Brain microvascular endothelial cell (primary cell): ENCODE data around the gene LRRC46.

Experiments used
- DNase-seq: peaks from one replicate; pipeline ENCODE4 v3.0.0-alpha.2; 2020
- H3K27ac ChIP-seq: fragments of 250-450 bp; sonication (Bioruptor Pico); 2 replicates; pipeline ENCODE4 v1.5.1; 2020; ENCODE audit warnings: mild to moderate bottlenecking, moderate library complexity
- H3K27me3 ChIP-seq: fragments of 250-450 bp; sonication (Bioruptor Pico); replicated peaks from 2 replicates; pipeline ENCODE4 v1.5.1; 2020; ENCODE audit warnings: mild to moderate bottlenecking
- H3K36me3 ChIP-seq: fragments of 250-450 bp; sonication (Bioruptor Pico); replicated peaks from 2 replicates; pipeline ENCODE4 v1.5.1; 2020; ENCODE audit warnings: mild to moderate bottlenecking
- H3K4me3 ChIP-seq: 2 replicates; pipeline ENCODE4 v1.5.1; 2011; ENCODE audit warnings: low read depth, mild to moderate bottlenecking, control low read depth, low read length, moderate library complexity
- in situ Hi-C: cut with HindIII; loops from 2 replicates; pipeline ENCODE4 v1.10.0; 2017; ENCODE audit warnings: low sequenced_read_pairs, low pct_ligation_motif_present
- TF ChIP-seq, protein P1 (sequence below): IDR thresholded peaks from 2 replicates; pipeline ENCODE4 v1.5.1; 2011; ENCODE audit warnings: low read depth, mild to moderate bottlenecking, moderate library complexity, low read length, control low read depth, inconsistent platforms; ENCODE audit errors: missing control alignments

The LRRC46 gene

GRCh38 chr17:47853616-47854015 lies 22.1 kb downstream of the LRRC46 start:
- H3K36me3 ChIP-seq = no peaks in the 10 kb centered on the region
- TF ChIP-seq, protein P1, sequence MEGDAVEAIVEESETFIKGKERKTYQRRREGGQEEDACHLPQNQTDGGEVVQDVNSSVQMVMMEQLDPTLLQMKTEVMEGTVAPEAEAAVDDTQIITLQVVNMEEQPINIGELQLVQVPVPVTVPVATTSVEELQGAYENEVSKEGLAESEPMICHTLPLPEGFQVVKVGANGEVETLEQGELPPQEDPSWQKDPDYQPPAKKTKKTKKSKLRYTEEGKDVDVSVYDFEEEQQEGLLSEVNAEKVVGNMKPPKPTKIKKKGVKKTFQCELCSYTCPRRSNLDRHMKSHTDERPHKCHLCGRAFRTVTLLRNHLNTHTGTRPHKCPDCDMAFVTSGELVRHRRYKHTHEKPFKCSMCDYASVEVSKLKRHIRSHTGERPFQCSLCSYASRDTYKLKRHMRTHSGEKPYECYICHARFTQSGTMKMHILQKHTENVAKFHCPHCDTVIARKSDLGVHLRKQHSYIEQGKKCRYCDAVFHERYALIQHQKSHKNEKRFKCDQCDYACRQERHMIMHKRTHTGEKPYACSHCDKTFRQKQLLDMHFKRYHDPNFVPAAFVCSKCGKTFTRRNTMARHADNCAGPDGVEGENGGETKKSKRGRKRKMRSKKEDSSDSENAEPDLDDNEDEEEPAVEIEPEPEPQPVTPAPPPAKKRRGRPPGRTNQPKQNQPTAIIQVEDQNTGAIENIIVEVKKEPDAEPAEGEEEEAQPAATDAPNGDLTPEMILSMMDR = no peak
- no peak overlapping the region for H3K4me3 ChIP-seq
- H3K27me3 ChIP-seq = peaks cover 59% of the 10 kb centered on the region
- no peak for DNase-seq
- no peak overlapping the region for H3K27ac ChIP-seq
- in situ Hi-C loops = no loop called here

DNA sequence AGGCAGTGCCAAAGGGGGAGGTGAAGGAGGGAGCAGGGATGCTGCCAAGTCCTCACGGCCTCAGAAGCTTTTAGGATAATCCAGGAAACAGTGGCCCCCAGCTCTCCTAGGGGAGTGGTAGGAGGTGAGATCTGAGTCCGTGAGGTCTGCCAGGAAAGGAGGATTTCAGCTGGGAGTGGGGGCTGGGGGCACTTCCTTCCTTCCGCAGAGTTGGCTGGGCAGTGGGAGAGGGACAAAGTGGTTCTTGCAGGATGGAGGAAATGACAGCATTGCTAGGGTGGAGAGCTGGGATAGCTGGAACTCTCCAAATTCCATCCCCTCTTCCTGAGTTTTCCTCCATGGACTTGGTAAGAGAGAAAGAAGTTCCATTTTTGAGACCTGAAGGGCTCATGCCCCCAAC lies 24.3 kb downstream of the LRRC46 start:
- peaks cover 37% of the 10 kb centered on the region for H3K27me3 ChIP-seq

DNA sequence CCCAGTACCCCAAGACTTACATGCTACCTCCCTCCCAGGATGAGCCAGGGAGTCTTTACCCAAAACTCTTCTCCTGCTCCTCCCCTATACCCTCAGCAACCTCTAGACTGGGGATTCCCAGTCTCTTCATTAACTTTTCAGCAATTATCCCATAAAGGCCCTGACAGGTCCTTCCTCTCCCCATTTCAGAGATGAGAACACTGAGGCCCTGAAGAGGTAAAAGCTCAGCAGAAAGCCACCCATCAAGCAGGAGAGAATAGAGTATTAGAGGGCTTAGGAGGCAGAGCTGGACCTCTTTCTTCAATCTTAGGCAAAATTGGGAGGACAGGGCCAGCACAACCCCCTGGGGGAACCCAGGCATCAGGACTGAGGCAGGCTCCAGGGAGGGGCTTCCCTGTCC lies 25.4 kb downstream of the LRRC46 start:
- in situ Hi-C loops = no loop called here
- no peak for DNase-seq
- H3K36me3 ChIP-seq = no peaks in the 10 kb centered on the region
- H3K27me3 ChIP-seq = peaks cover 30% of the 10 kb centered on the region
- TF ChIP-seq, protein P1 = no peak
- no peak overlapping the region for H3K27ac ChIP-seq
- no peak overlapping the region for H3K4me3 ChIP-seq

More for the DNA sequence above, 24.3 kb downstream of the LRRC46 start:
- DNase-seq = no peak
- H3K4me3 ChIP-seq = no peak overlapping the region
- H3K27ac ChIP-seq = no peak overlapping the region
- in situ Hi-C loops = no loop called here
- no peaks in the 10 kb centered on the region for H3K36me3 ChIP-seq
- TF ChIP-seq, protein P1 = no peak

DNA sequence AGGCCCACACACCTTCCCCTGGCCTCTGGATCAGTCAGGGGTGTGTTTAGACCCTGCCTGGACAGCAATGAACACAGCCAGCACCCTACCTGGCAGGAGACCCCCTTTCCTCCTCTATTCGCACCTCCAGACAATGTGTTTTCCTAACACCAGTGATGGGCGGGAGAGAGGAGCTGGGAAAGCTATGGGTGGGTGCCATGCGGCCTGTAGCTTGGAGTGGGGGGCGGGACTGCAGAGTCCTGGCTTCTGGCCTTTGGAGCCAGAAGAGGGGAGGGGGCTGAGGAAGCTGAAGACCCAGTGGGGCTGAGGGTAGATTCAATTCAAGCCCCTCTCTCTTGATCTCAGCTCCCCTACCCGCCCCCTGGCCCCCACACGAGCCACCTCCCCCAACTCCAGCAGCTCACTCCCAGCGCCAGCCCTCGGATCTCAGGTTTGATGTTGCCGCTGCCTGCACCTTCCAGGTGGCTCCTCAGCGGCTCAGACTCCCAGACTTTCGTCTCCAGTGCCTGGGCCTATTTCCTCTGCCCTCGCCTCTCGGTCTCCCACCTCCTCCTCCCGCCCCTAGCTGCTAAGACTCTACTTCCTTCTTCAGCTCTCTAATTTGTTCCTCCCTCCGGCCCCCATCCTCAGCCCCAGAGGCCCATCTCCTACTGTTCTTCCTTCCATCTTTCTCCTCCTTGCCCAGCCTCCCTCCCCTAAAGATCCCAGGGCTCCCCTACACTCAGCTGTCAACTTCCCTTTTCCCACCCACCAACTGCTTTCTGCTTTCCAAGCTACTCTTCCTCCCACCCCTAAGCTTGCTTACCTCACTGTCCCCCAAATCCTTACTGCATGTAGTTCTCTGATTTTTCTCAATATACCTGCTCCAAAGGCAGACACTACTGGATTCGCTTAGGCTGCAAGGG lies 26.3 kb downstream of the LRRC46 start:
- DNase-seq = no peak
- in situ Hi-C loops = no loop called here
- no peak overlapping the region for H3K4me3 ChIP-seq

DNA sequence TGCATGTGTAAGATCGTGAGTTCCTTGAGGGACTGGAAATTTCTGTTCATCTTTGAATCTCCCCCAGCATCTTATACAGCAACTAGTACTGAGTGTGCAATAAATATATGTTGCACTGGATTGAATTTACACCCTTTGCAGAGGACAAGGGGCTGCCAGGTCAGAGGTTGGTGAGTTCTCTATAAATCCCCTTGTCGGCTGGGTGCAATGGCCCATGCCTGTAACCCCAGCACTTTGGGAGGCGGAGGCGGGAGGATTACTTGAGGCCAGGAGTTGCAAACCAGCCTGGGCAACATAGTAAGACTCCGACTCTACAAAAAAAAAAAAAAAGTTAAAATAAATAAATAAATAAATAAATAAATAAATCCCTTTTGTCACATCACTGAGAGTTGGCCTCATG lies 28.9 kb downstream of the LRRC46 start:
- Histone ChIP-seq H3K36me3 (no peaks in the 10 kb centered on the region), H3K27me3 (no peaks in the 10 kb centered on the region), H3K4me3 (no peak overlapping the region), H3K27ac (no peak overlapping the region)
- no peak for DNase-seq
- in situ Hi-C loops = no loop called here
- TF ChIP-seq, protein P1 = no peak

More for the DNA sequence above, 26.3 kb downstream of the LRRC46 start:
- H3K27me3 ChIP-seq = peaks cover 20% of the 10 kb centered on the region
- no peaks in the 10 kb centered on the region for H3K36me3 ChIP-seq
- TF ChIP-seq, protein P1 = no peak
- H3K27ac ChIP-seq = no peak overlapping the region
